Posterior vena cava (tissue), 2 donors: ENCODE measurements around the gene HPS6. TPM values are rescaled to one million over a fixed set of nuclear protein-coding genes. Genes with fewer than 3 reads are reported as not detected.

Experiments
- DNase-seq: peaks from one replicate; pipeline ENCODE4 v3.0.0-alpha.2; 2020; ENCODE audit warnings: low spot score
- intact Hi-C, 2 donors: fragments of 100-400 bp; cut with DNase I; formaldehyde crosslinking; loops; one replicate each; pipeline versions ENCODE4 v1.14.1 to v1.14.2; 2022 to 2023
- total RNA-seq, 2 donors: library from RNA; stranded (reverse); fragmentation: NEBNext Ultra II Directional; extraction: Animal tissue kit (Norgen Biotek cat#: 25700); gene quantifications; one replicate each; pipeline ENCODE4 v1.2.1, GENCODE V29; 2021
- donor health status: DM: yes; HTN: yes; CAD: no.
- donor health status: DM: yes; HTN: yes; CAD: no.

Gene HPS6
- total RNA-seq, 2 donors from 2014 or later = 11.6 to 13.7 TPM

DNA sequence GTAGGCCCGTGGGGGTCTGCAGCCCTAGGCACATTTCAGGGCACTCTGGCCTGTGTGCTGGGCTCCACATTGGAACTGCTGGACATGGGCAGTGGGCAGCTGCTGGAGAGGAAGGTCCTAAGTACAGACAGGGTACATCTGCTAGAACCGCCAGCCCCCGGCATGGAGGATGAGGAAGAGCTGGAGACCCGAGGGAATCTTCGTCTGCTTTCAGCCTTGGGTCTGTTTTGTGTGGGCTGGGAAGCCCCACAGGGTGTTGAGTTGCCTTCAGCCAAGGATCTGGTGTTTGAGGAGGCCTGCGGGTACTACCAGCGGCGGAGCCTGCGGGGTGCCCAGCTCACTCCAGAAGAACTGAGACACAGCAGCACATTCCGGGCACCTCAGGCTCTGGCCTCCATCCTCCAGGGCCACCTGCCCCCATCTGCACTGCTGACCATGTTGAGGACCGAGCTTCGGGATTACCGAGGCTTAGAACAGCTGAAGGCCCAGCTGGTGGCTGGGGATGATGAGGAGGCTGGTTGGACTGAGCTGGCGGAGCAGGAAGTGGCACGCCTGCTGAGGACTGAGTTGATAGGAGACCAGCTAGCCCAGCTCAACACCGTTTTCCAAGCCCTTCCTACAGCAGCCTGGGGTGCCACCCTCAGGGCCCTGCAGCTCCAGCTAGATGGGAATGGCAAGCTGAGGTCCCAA lies 1.4 kb downstream of the HPS6 start:
- DNase-seq = no peak
- intact Hi-C loops = no loop called here

DNA sequence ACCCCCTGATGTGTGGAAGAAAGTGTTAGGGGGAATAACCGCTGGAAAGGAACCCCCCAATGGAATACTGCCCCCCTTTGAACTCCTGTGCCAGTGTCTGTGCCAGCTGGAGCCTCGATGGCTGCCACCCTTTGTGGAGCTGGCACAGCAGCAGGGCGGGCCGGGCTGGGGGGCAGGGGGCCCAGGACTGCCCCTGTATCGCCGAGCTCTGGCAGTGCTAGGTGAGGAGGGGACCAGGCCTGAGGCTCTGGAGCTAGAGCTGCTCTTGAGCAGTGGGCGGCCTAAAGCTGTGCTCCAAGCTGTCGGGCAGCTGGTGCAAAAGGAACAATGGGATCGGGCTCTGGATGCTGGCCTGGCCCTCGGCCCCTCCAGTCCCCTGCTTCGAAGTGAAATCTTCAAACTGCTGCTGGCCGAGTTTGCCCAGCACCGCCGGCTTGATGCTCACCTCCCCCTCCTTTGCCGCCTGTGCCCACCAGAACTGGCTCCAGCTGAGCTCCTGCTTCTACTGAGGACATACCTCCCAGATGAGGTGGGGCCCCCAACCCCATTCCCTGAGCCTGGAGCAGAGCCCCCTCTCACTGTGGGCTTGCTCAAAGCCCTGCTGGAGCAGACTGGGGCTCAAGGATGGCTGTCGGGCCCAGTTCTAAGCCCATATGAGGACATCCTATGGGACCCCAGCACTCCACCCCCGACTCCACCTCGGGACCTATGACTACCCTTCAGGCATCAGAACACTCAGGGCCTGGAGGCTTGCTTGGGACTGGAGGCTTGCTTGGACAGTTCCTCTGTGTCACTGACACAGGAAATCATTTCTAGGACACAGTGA lies 2.2 kb downstream of the HPS6 start:
- no peak for DNase-seq
- intact Hi-C loops = no loop called here

GRCh38 chr10:102068216-102068615 lies 3.1 kb downstream of the HPS6 start:
- intact Hi-C loops = no loop called here
- peak; percentile 78 for DNase-seq

DNA sequence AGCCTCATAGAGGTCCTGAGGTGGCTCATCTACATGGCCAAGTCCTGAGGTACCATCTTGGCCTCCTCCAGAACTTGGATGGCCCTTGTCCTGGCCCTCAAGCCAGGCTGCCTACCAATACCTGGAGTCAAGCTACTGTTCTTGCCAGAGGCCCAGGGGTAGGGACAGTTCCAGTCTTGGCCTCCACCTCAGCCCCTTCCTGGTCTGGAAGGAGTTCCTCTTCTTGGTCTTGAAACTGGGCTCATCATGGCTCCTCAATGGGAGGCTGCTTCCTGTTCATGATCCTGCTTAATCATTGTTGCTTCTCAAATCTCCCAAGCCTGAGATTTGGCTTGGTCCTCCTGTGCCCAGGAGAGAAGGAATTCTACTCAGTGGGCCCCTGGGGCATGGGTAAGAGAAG lies 3.9 kb downstream of the HPS6 start:
- intact Hi-C loops = no loop called here
- peak; percentile 56 for DNase-seq

DNA sequence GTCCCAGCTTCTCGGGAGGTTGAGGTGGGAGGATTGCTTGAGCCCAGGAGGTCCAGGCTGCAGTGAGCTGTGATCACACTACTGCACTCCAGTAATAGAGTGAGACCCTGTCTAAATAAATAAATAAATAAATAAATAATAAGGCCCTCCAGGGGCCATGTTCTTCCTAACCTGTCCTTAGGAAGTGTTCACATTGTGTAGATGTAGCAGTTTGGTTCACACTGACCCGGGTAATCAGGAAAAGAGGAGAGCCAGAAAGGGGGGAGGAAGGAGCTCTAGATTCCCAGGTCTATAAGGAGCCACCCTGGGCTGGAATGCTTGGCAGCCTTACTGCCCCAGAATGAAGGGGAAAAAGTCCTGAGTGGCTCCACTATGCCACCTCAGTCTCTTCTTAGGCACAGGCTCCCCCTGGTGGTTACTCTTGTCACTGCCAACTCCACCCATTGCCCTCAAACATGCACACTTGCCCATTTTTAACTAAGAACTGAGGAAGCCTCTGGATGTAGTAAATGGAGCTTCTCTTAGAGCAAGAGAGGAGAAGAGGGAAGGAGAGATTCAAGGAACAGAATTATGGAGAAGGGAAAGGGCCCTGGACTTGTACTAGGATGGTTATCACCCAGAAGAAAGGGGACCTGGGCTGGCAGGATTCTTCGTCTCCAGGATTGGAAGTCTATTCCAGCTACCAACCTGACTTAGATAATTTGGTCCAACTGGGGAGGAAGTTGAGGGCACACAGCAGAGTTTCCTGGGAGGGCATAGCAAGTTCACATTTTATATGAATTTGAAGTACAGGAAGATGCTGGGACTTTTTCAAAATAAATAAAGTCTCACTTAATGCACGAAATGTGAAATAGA lies 7.8 kb downstream of the HPS6 start:
- peak; percentile 90 for DNase-seq
- intact Hi-C loops = no loop called here

DNA sequence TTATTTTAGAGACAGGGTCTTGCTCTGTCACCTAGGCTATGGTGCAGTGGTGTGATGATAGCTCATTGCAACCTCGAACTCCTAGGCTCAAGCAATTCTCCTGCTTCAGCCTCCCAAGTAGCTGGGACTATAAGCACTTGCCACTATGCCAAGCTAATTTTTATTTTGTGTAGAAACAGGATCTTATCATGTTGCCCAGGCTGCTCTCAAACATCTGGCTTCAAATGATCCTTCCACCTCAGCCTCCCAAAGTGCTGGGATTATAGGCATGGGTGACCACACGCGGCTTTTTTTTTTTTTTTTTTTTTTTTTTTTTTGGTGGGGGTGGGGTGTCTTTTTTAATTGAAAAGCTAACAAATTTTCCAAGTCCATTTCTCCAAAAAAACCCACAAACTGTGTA lies 18.4 kb downstream of the HPS6 start:
- intact Hi-C loops = no loop called here
- DNase-seq = no peak

DNA sequence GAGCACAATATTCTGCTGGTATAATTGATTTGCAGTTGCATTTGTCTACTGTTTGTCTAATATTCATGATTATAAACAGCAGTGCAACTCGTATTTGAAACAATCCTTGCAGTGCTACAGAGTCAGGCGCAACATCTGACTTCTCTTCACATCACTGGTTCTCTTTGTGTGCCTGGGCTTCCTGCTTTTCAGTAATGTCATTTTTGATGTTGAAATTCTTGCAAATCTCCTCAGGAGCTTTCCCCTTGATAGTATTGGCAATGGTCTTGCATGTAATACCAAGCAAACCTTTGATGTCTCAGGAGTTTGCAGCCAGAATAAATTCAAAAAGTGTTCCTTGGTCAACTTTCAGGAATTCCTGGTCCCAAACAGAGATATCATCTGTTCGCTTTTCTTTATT lies 20.2 kb downstream of the HPS6 start:
- intact Hi-C loops = no loop called here
- no peak for DNase-seq

- intact Hi-C loops = no loop called here
- no peak for DNase-seq
Measured at GRCh38 chr10:102086196-102086595, 21.0 kb downstream of the HPS6 start.

- intact Hi-C loops = no loop called here
- DNase-seq = no peak
Measured at GRCh38 chr10:102090772-102091171, 25.6 kb downstream of the HPS6 start.

GRCh38 chr10:102096449-102096848 lies 31.3 kb downstream of the HPS6 start:
- DNase-seq = no peak
- intact Hi-C loops = no loop called here

- no peak for DNase-seq
- intact Hi-C loops = no loop called here
Measured at GRCh38 chr10:102101152-102101551, 36.0 kb downstream of the HPS6 start.

DNA sequence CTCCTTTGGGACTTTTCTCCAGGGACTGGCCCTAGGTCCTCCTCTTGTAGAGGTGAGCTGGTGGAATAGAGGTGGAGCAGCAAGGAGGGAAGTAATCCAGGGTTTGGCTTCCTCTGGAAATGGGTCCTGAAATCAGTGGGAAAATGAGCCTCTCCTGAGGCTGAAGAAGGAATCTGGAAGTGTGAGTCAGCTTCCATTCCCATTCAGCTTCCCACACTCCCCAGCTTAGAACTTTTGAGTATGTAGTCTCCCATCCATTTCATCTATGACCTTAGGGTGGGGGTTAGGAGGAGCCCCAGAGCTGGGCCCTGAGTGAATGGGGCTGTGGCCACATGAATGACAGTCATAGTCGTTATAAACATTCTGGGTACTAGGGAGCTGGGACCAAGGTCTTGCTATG lies 37.3 kb downstream of the HPS6 start:
- intact Hi-C loops = no loop called here
- no peak for DNase-seq

DNA sequence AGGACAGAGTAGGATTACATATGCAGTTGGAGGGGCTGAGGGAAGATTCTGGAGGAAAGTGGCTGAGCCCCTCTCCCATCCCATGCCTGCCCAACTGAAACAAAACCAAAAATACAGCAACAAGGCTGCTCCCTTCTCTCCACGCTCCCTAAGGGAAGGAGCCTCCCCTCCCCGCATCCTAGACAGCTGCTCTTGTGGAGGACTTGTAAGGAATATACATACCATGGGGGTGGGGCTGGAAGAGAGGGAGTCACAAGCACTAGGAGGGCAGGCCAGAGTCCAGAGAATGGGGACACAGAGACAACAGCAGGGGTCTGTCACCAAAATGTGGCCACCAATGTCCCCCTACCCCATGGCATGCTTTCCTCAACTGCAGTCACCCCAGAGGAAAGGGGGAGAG lies 41.8 kb downstream of the HPS6 start:
- intact Hi-C loops = no loop called here
- no peak for DNase-seq

GRCh38 chr10:102109166-102110116 lies 44.3 kb downstream of the HPS6 start:
- DNase-seq = no peak
- intact Hi-C loops = no loop called here

DNA sequence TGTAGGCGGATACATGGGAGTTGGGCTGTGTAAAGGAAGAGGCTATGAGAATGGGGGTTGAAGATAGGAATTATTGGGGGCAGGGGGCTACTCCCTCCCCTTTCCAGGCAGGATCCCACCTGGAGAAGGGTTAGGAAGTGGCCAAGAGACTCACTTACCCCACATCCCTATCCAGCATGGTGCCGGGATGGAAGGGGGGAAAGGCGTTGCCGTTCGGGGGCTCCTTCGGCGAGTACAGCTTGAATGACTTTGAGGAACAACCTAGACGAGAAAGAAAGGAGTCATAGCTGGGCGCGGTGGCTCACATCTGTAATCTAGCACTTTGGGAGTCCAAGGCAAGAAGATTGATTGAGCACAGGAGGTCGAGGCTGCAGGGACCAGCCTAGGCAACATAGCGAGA lies 46.1 kb downstream of the HPS6 start:
- intact Hi-C loops = no loop called here
- DNase-seq = no peak

GRCh38 chr10:102112210-102112817 lies 47.2 kb downstream of the HPS6 start:
- DNase-seq = no peak
- intact Hi-C loops = no loop called here

DNA sequence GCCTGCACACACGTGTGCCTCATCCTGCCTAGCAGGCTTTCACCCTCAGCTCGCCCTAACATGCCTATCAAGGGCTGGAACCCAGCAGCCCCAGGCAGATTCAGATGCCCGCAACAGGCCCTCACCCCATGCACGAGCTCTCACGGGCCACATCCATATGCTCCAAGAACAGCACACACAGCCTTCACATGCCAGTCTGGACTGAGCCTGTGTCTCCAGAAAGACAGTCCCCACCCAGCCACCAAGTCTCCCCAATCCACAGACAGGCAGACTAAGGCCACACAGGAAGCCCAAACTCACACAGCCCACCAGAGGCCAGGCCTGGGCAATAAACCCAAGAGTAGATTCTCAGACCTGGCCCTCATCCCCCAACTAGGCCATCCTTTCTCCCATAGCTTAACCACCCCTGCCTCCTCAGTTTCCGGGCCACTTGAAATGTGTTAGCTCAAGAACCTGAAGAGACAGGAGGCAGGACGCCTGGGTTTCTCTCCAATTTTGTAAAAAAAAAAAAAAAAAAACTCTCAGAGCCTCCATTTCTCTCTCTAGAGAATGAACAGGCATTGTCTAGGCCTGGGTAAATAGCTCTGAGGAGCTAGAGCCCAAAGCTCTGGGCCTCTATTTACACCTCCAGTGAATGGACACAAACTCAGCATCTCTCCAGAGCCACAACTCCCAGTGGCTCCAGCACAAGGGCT lies 48.3 kb downstream of the HPS6 start:
- intact Hi-C loops = no loop called here
- no peak for DNase-seq
